ENCODE results near the gene ENTPD1. TPM values are rescaled to one million over a fixed set of nuclear protein-coding genes. Genes with fewer than 3 reads are reported as not detected.
"Not testable (repeated sequence)": the region's sequence is repeated elsewhere in the genome, so short reads cannot be mapped to it uniquely, and the experiment has no call there.

The ENTPD1 gene
- total RNA-seq, 1 donor from 2014 or later = 41.6 TPM

DNA sequence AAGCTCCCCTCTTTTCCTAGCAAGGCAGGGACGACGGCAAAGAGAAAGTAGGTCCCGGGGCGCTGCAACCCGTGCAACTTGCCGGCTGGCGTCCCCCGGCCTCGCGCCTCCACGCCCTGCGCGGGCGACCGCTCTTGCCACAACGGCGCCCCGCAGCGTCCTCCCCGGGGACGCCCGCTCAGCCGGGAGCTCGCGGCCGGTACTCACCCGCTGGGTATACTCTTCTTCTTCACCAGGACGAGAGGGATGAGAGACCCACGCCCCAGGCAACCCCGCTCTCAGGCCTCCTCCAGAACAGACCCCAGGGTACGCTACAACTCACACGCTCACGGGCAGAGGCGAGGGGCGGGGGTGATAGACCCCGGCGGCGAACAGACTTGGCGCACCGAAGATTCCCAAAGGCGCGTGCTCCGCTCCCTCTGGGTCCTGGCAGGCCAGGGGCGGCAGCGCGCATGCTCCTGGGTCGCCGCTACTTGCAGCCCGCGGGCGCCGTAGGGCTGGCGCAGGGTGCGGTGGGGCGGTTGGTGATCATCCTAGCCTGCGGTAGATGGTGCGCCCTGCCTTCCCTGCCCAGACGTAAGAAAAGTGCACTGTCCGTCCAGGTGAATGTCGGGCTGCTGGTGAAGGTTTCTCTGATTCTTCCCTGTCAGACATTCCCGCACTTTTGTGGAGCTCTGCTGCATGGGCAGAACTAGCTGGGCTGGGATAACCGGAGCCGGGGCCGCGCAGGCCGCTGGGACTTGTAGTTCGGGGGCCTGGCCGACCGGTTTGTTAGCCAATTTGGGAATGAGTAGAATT, 151.7 kb downstream of the ENTPD1 start, which contains the start of gene CC2D2B:
Gene CC2D2B (plus strand): TSS at position 520 of the 798 bp plus-strand sequence. CDS start 3,349 bp downstream, outside the sequence.
- H3K27ac ChIP-seq = peak within 1 kb of the TSS; percentile 82 to 83
- intact Hi-C loops (cut with DNase I) = loop anchor here (2.0 to 10.0 kb wide), 4 partner anchors 25 to 377 kb away; partner anchors contain the start of genes CCNJ and TCTN3
- DNase-seq (ENCODE audit: low spot score in 2 of 2) = peak; percentile 26 to 91
- H3K9me3 ChIP-seq = no peaks in the 10 kb centered on the region
- H3K36me3 ChIP-seq = peaks cover 0 to 7% of the 10 kb centered on the region in 2 donors
- peaks cover 0 to 4% of the 10 kb centered on the region in 2 donors for H3K4me1 ChIP-seq
- no peaks in the 10 kb centered on the region for H3K27me3 ChIP-seq
- TF ChIP-seq, protein P1, sequence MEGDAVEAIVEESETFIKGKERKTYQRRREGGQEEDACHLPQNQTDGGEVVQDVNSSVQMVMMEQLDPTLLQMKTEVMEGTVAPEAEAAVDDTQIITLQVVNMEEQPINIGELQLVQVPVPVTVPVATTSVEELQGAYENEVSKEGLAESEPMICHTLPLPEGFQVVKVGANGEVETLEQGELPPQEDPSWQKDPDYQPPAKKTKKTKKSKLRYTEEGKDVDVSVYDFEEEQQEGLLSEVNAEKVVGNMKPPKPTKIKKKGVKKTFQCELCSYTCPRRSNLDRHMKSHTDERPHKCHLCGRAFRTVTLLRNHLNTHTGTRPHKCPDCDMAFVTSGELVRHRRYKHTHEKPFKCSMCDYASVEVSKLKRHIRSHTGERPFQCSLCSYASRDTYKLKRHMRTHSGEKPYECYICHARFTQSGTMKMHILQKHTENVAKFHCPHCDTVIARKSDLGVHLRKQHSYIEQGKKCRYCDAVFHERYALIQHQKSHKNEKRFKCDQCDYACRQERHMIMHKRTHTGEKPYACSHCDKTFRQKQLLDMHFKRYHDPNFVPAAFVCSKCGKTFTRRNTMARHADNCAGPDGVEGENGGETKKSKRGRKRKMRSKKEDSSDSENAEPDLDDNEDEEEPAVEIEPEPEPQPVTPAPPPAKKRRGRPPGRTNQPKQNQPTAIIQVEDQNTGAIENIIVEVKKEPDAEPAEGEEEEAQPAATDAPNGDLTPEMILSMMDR (IDR thresholded peaks at IDR 0.05) = peak in 2 of 3 experiments; percentile 11 to 23
- H3K4me3 ChIP-seq = peak within 1 kb of the TSS; percentile 73 to 80

DNA sequence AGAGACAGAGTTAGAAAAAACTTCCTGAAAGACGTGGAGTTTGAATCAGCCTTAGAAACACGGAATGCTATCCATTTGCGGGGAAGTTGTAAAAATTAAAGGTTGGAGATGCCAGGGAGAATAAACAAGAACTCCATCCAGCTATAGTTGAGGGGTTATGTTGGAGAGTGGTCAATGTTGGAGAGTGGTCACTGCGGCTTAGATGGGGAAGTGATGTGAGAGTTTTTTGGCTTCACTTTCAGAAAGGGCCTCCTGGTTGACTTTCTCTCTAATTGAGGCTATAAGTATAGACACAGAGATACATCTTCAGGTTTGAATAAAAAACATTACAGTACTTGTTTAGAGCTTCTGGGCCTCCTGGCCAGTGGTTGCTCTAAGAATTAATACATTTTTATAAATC, 152.5 kb downstream of the ENTPD1 start:
- H3K27me3 ChIP-seq = no peaks in the 10 kb centered on the region
- TF ChIP-seq, protein P1 (IDR thresholded peaks at IDR 0.05) = no peak
- H3K27ac ChIP-seq = peak overlapping the region; percentile 82 to 83
- intact Hi-C loops (cut with DNase I) = loop anchor here (5.0 to 10.0 kb wide), 2 partner anchors 134 to 376 kb away; partner anchors contain the start of gene CCNJ
- no peaks in the 10 kb centered on the region for H3K9me3 ChIP-seq
- peaks cover 0 to under 1% of the 10 kb centered on the region in 2 donors for H3K36me3 ChIP-seq
- no peak for DNase-seq (ENCODE audit: low spot score in 2 of 2)
- H3K4me1 ChIP-seq = no peaks in the 10 kb centered on the region
- H3K4me3 ChIP-seq = peak overlapping the region in 1 of 2 donors; percentile 73

DNA sequence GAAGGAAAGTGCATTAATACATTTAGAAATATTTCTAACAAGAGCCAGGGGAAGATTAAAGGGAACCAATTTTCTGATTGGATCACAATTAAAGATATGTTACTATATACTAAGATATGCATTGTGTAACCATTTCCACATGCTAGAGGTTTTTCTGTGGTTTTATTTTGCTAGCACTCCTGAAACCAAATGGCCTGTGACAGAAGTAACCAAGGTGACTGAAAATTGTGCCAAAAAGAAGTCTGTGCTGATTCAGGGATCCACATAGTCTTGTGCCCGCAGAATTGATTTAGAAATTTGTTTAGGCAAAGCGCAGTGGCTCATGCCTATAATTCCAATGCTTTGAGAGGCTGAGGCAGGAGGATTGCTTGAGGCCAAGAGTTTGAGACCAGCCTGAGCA, 153.6 kb downstream of the ENTPD1 start:
- no peaks in the 10 kb centered on the region for H3K27me3 ChIP-seq
- no peak for DNase-seq (ENCODE audit: low spot score in 2 of 2)
- no peak overlapping the region for H3K27ac ChIP-seq
- no peaks in the 10 kb centered on the region for H3K36me3 ChIP-seq
- H3K4me3 ChIP-seq = no peak overlapping the region
- no peaks in the 10 kb centered on the region for H3K4me1 ChIP-seq
- no peaks in the 10 kb centered on the region for H3K9me3 ChIP-seq
- TF ChIP-seq, protein P1 (IDR thresholded peaks at IDR 0.05) = no peak
- intact Hi-C loops (cut with DNase I) = loop anchor here (5.0 to 10.0 kb wide), 2 partner anchors 133 to 375 kb away; partner anchors contain the start of gene CCNJ

DNA sequence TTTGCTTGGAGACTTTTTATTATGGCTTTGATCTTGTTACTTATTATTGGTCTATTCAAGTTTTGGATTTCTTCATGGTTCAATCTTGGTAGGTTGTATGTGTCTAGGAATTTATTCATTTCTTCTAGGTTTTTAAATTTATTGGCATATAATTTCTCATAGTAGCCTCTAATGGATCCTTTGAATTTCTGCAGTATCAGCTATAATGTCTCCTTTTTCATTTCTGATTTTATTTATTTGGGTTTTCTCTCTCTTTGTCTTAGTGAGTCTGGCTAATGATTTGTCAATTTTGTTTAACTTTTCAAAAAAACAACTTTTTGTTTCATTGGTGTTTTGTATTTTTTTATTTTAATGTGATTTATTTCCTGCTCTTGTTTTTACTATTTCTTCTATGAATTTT, 160.1 kb downstream of the ENTPD1 start:
- H3K9me3 ChIP-seq; H3K27me3 ChIP-seq; H3K27ac ChIP-seq; H3K4me3 ChIP-seq; intact Hi-C loops (cut with DNase I); H3K36me3 ChIP-seq; H3K4me1 ChIP-seq; DNase-seq (ENCODE audit: low spot score in 2 of 2): not testable (repeated sequence)

Other genes starting within 250 kb of the ENTPD1 start
- gene SORBS1, start 194.8 kb upstream of the ENTPD1 start, total RNA-seq = 416 TPM
- gene ALDH18A1, start 99.5 kb upstream of the ENTPD1 start, total RNA-seq = 29.1 TPM
- 22.1 TPM for gene TCTN3, start 62.2 kb upstream of the ENTPD1 start, total RNA-seq
- gene CC2D2B, start 151.8 kb downstream of the ENTPD1 start, total RNA-seq = 3.9 TPM